Neural cell (in vitro differentiated cells): Measurements from ENCODE around the gene ALDH3B2. TPM values are rescaled to one million over a fixed set of nuclear protein-coding genes. Genes with fewer than 3 reads are reported as not detected.

Experiments used
- H2AFZ ChIP-seq: fragments of 200-600, 300-800 bp; sonication (generic), shearing (Covaris generic); 2 replicates; pipeline ENCODE4 v1.6.0; 2014; ENCODE audit warnings: low read depth, mild to moderate bottlenecking, antibody characterized with exemption, low read length, moderate library complexity
- H3F3A ChIP-seq: fragments of 200-600 bp; shearing (Covaris generic); 2 replicates; pipeline ENCODE4 v1.6.1; 2016; ENCODE audit warnings: mild to moderate bottlenecking, moderate library complexity, mixed read lengths, antibody characterized with exemption, low read length; ENCODE audit not compliant: insufficient read depth, poor library complexity, severe bottlenecking
- H3K27ac ChIP-seq: fragments of 200-600, 300-800 bp; sonication (generic), shearing (Covaris generic); 2 replicates; pipeline ENCODE4 v1.5.1; 2014; ENCODE audit warnings: mild to moderate bottlenecking, low read length, moderate library complexity
- H3K27me3 ChIP-seq: fragments of 300-800, 200-600 bp; sonication (generic), shearing (Covaris generic); 2 replicates; pipeline ENCODE4 v1.6.0; 2014; ENCODE audit warnings: mild to moderate bottlenecking, low read depth, low read length, moderate library complexity; ENCODE audit not compliant: insufficient read depth
- H3K36me3 ChIP-seq: fragments of 300-800, 200-600 bp; sonication (generic), shearing (Covaris generic); 2 replicates; pipeline ENCODE4 v1.5.1; 2014; ENCODE audit warnings: mild to moderate bottlenecking, antibody characterized with exemption, low read length, moderate library complexity; ENCODE audit not compliant: insufficient read depth
- H3K4me2 ChIP-seq: fragments of 300-800, 200-600 bp; sonication (generic), shearing (Covaris generic); 2 replicates; pipeline ENCODE4 v1.6.0; 2014; ENCODE audit warnings: mild to moderate bottlenecking, low read length
- H3K4me3 ChIP-seq: fragments of 300-800, 200-600 bp; sonication (generic), shearing (Covaris generic); 2 replicates; pipeline ENCODE4 v1.5.1; 2014; ENCODE audit warnings: mild to moderate bottlenecking, low read length, moderate library complexity
- H3K79me2 ChIP-seq: fragments of 200-600 bp; shearing (Covaris generic); replicated peaks from 2 replicates; pipeline ENCODE4 v1.6.0; 2014; ENCODE audit warnings: mild to moderate bottlenecking, low read length, moderate library complexity; ENCODE audit not compliant: insufficient read depth
- H3K9ac ChIP-seq: fragments of 300-800, 200-600 bp; sonication (generic), shearing (Covaris generic); 2 replicates; pipeline ENCODE4 v1.6.1; 2016; ENCODE audit warnings: mild to moderate bottlenecking, low read length, mixed read lengths
- H3K9me2 ChIP-seq: fragments of 200-600 bp; shearing (Covaris generic); 2 replicates; pipeline ENCODE4 v1.6.1; 2016; ENCODE audit warnings: mild to moderate bottlenecking, low read length, mixed read lengths; ENCODE audit not compliant: insufficient read depth
- H3K9me3 ChIP-seq: fragments of 200-600, 300-800 bp; sonication (generic), shearing (Covaris generic); 2 replicates; pipeline ENCODE4 v1.6.1; 2016; ENCODE audit warnings: mild to moderate bottlenecking, mixed run types, low read length, moderate library complexity, mixed read lengths
- H4K20me1 ChIP-seq: fragments of 200-600 bp; shearing (Covaris generic); 2 replicates; pipeline ENCODE4 v1.6.1; 2016; ENCODE audit warnings: mild to moderate bottlenecking, mixed run types; ENCODE audit not compliant: insufficient read depth
- EZH2 ChIP-seq: fragments of 200-600, 300-800 bp; shearing (Covaris generic), sonication (generic); IDR thresholded peaks from 2 replicates; pipeline ENCODE4 v1.6.1; 2014; ENCODE audit warnings: antibody characterized with exemption, low read length, borderline replicate concordance, mild to moderate bottlenecking; ENCODE audit not compliant: insufficient read depth, poor library complexity, severe bottlenecking
- MXI1 ChIP-seq: fragments of 450-650 bp; conservative IDR thresholded peaks from 2 replicates; pipeline ENCODE4 v1.6.1; 2014; ENCODE audit warnings: antibody characterized with exemption, mild to moderate bottlenecking; ENCODE audit not compliant: poor library complexity, severe bottlenecking
- POLR2AphosphoS5 ChIP-seq: IDR thresholded peaks from 2 replicates; pipeline ENCODE4 v1.6.1; 2012
- RAD21 ChIP-seq: fragments of 450-650 bp; conservative IDR thresholded peaks from 2 replicates; pipeline ENCODE4 v1.6.1; 2014; ENCODE audit warnings: antibody characterized with exemption, mild to moderate bottlenecking, moderate library complexity
- SMC3 ChIP-seq: fragments of 450-650 bp; conservative IDR thresholded peaks from 2 replicates; pipeline ENCODE4 v1.6.1; 2014; ENCODE audit warnings: antibody characterized with exemption, mild to moderate bottlenecking, moderate library complexity; ENCODE audit not compliant: poor library complexity
- TAF1 ChIP-seq: IDR thresholded peaks from 2 replicates; pipeline ENCODE4 v1.6.1; 2012; ENCODE audit warnings: low read depth
- polyA plus RNA-seq: library from polyadenylated mRNA; depleted of rRNA; stranded (reverse); fragments of >200 nt; gene quantifications from 2 replicates; pipeline ENCODE4 v1.2.3, GENCODE V29; 2014
- TF ChIP-seq, protein P1 (sequence below): IDR thresholded peaks from 2 replicates; pipeline ENCODE4 v1.6.1; 2012; ENCODE audit warnings: borderline replicate concordance
- TF ChIP-seq, protein P2 (sequence below): fragments of 450-650 bp; IDR thresholded peaks from 2 replicates; pipeline ENCODE4 v1.5.1; 2014; ENCODE audit warnings: antibody characterized with exemption, mild to moderate bottlenecking, moderate library complexity; ENCODE audit not compliant: poor library complexity, severe bottlenecking

ALDH3B2 gene
- polyA plus RNA-seq, 1 donor from 2014 or later: not detected

DNA sequence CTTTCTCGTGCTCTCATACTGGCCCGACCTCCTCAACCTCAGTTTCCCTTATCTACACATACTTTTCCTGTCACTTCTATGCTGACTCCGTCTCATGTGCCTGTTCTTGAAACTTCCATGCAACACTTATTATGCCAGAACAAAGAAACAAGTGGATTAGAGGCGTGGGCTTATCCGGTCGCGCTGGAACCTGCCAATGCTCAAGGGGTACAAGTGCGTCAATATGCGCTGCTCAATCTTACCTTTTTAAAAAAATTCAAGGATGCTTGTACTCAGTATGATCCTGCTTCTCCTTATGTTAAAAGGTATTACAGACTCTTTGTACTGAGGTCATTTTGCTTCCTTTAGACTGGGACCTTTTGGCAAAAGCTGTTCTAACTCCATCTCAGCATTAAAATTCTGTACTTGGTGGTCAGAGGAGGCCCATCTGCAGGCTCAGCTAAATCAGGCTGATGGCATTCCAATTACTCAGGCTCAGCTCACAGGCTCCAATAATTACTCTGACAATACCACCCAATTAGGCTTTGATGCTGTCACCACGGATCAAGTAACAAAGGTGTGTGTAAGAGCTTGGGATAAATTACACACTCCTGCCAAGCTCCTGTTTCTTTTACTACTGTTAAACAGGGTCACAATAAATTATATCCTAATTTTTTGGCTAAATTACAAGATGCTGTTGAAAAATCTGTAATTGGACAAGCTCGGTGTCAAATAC is 26.3 kb upstream of the ALDH3B2 start:
- H3K9me2 ChIP-seq: no peaks in the 10 kb centered on the region
- H3K79me2 ChIP-seq: no peaks in the 10 kb centered on the region
- no peaks in the 10 kb centered on the region for H4K20me1 ChIP-seq
- no peak overlapping the region for H3K9ac ChIP-seq
- H3K27ac ChIP-seq: no peak overlapping the region
- TF ChIP-seq SMC3 (no peak), MXI1 (no peak)
- TF ChIP-seq, protein P1, sequence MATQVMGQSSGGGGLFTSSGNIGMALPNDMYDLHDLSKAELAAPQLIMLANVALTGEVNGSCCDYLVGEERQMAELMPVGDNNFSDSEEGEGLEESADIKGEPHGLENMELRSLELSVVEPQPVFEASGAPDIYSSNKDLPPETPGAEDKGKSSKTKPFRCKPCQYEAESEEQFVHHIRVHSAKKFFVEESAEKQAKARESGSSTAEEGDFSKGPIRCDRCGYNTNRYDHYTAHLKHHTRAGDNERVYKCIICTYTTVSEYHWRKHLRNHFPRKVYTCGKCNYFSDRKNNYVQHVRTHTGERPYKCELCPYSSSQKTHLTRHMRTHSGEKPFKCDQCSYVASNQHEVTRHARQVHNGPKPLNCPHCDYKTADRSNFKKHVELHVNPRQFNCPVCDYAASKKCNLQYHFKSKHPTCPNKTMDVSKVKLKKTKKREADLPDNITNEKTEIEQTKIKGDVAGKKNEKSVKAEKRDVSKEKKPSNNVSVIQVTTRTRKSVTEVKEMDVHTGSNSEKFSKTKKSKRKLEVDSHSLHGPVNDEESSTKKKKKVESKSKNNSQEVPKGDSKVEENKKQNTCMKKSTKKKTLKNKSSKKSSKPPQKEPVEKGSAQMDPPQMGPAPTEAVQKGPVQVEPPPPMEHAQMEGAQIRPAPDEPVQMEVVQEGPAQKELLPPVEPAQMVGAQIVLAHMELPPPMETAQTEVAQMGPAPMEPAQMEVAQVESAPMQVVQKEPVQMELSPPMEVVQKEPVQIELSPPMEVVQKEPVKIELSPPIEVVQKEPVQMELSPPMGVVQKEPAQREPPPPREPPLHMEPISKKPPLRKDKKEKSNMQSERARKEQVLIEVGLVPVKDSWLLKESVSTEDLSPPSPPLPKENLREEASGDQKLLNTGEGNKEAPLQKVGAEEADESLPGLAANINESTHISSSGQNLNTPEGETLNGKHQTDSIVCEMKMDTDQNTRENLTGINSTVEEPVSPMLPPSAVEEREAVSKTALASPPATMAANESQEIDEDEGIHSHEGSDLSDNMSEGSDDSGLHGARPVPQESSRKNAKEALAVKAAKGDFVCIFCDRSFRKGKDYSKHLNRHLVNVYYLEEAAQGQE: no peak
- no peaks in the 10 kb centered on the region for H3K9me3 ChIP-seq
- no peak overlapping the region for H2AFZ ChIP-seq
- H3K36me3 ChIP-seq: no peaks in the 10 kb centered on the region
- H3K4me3 ChIP-seq: no peak overlapping the region
- H3K4me2 ChIP-seq: no peak overlapping the region
- H3K27me3 ChIP-seq: no peaks in the 10 kb centered on the region
- H3F3A ChIP-seq: no peaks in the 10 kb centered on the region

DNA sequence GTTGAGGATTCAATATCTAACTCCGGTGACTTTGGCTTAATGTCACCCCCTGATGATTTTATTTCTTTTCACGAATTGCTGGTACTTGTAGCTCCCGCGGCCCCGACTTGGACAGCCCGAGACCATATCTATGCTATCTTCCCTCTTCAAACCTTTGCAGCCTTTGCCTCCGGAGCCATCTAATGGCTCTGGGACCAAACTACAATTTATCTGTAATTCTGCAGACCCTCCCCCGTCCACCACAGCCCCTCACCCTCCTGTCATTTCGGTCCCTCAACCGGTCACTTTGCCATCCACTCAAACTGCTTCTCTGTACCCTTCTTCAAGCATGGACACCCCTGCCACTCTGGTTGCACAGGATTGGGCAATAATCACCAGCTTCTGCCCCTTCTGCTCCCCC is 25.7 kb upstream of the ALDH3B2 start:
- Histone ChIP-seq H3K27ac (no peak overlapping the region), H4K20me1 (no peaks in the 10 kb centered on the region), H3K9ac (no peak overlapping the region), H3K27me3 (no peaks in the 10 kb centered on the region), H2AFZ (no peak overlapping the region), H3K36me3 (no peaks in the 10 kb centered on the region), H3K4me3 (no peak overlapping the region), H3K9me2 (no peaks in the 10 kb centered on the region), H3K9me3 (no peaks in the 10 kb centered on the region), H3K4me2 (no peak overlapping the region), H3F3A (no peaks in the 10 kb centered on the region), H3K79me2 (no peaks in the 10 kb centered on the region)
- TF ChIP-seq EZH2 (no peak), SMC3 (no peak), POLR2AphosphoS5 (no peak), TAF1 (no peak), RAD21 (peak; percentile 37), MXI1 (no peak)
- TF ChIP-seq, protein P2, sequence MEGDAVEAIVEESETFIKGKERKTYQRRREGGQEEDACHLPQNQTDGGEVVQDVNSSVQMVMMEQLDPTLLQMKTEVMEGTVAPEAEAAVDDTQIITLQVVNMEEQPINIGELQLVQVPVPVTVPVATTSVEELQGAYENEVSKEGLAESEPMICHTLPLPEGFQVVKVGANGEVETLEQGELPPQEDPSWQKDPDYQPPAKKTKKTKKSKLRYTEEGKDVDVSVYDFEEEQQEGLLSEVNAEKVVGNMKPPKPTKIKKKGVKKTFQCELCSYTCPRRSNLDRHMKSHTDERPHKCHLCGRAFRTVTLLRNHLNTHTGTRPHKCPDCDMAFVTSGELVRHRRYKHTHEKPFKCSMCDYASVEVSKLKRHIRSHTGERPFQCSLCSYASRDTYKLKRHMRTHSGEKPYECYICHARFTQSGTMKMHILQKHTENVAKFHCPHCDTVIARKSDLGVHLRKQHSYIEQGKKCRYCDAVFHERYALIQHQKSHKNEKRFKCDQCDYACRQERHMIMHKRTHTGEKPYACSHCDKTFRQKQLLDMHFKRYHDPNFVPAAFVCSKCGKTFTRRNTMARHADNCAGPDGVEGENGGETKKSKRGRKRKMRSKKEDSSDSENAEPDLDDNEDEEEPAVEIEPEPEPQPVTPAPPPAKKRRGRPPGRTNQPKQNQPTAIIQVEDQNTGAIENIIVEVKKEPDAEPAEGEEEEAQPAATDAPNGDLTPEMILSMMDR: peak; percentile 41
- TF ChIP-seq, protein P1: no peak
